Measurements from ENCODE around the gene ZMYND8. TPM values are rescaled to one million over a fixed set of nuclear protein-coding genes. Genes with fewer than 3 reads are reported as not detected.

Gene ZMYND8
- total RNA-seq, 1 experiment from 2014 or later, result 29.0 TPM

GRCh38 chr20:47233333-47234188, 122.9 kb downstream of the ZMYND8 start:
- H3K27ac ChIP-seq (ENCODE audit: low read depth, low read length), result no peak overlapping the region
- no peak overlapping the region for H2AFZ ChIP-seq (ENCODE audit: low read depth, low read length, poor library complexity, severe bottlenecking)
- no peaks in the 10 kb centered on the region for H3K9me2 ChIP-seq (ENCODE audit: insufficient read depth)
- RAD21 ChIA-PET (ENCODE audit: low non-redundant PET in 1 of 2, low total read pairs in 2 of 2, uncharacterized antibody in 2 of 2, unreplicated experiment in 2 of 2), result no interaction called here
- no peak overlapping the region for H3K4me3 ChIP-seq (replicated peaks in 1 of 2; ENCODE audit: low read depth in 1 of 2, low read length in 2 of 2)
- H3K4me2 ChIP-seq (ENCODE audit: low read length), result no peak overlapping the region
- TF ChIP-seq EZH2 (IDR thresholded peaks at IDR 0.05) (no peak), REST (IDR thresholded peaks at IDR 0.05; ENCODE audit: low read depth) (no peak), FOSL1 (IDR thresholded peaks at IDR 0.05; ENCODE audit: low read depth) (no peak), RAD21 (IDR thresholded peaks at IDR 0.05; ENCODE audit: low read depth) (no peak), ZBTB33 (IDR thresholded peaks at IDR 0.05; ENCODE audit: extremely low read depth, insufficient replicate concordance, low read length) (no peak), EZH2phosphoT487 (IDR thresholded peaks at IDR 0.05; ENCODE audit: borderline replicate concordance) (no peak), YY1 (IDR thresholded peaks at IDR 0.05; ENCODE audit: extremely low read depth, insufficient replicate concordance, low read depth, low read length) (no peak), SRF (IDR thresholded peaks at IDR 0.05; ENCODE audit: low read depth) (no peak), POLR2AphosphoS5 (IDR thresholded peaks at IDR 0.05; ENCODE audit: low read depth, low read length) (no peak), SIN3A (IDR thresholded peaks at IDR 0.05; ENCODE audit: low read depth) (no peak), ZNF274 (IDR thresholded peaks at IDR 0.05; ENCODE audit: low read depth, low read length) (no peak), CEBPB (IDR thresholded peaks at IDR 0.05; ENCODE audit: low read depth) (no peak)
- TF ChIP-seq, protein P1, sequence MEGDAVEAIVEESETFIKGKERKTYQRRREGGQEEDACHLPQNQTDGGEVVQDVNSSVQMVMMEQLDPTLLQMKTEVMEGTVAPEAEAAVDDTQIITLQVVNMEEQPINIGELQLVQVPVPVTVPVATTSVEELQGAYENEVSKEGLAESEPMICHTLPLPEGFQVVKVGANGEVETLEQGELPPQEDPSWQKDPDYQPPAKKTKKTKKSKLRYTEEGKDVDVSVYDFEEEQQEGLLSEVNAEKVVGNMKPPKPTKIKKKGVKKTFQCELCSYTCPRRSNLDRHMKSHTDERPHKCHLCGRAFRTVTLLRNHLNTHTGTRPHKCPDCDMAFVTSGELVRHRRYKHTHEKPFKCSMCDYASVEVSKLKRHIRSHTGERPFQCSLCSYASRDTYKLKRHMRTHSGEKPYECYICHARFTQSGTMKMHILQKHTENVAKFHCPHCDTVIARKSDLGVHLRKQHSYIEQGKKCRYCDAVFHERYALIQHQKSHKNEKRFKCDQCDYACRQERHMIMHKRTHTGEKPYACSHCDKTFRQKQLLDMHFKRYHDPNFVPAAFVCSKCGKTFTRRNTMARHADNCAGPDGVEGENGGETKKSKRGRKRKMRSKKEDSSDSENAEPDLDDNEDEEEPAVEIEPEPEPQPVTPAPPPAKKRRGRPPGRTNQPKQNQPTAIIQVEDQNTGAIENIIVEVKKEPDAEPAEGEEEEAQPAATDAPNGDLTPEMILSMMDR (IDR thresholded peaks at IDR 0.05 in 2 of 3, conservative IDR thresholded peaks at IDR 0.05 in 1 of 3; ENCODE audit: borderline replicate concordance in 1 of 3, insufficient read depth in 1 of 3, low read depth in 2 of 3, low read length in 2 of 3), result no peak
- ATAC-seq (no peak), DNase-seq (ENCODE audit: low read depth, low spot score) (no peak)
- POLR2A ChIA-PET, result no interaction called here
- no peak overlapping the region for H3K9ac ChIP-seq (ENCODE audit: low read length)
- H3K4me1 ChIP-seq (ENCODE audit: control insufficient read depth in 1 of 2, insufficient read depth in 2 of 2, low read length in 2 of 2), result no peaks in the 10 kb centered on the region
- intact Hi-C loops (cut with micrococcal nuclease), result no loop called here
- CTCF ChIA-PET, result no interaction called here
- BruUV-seq (replicated peaks), result no TSS peak
- no peaks in the 10 kb centered on the region for H3K27me3 ChIP-seq (ENCODE audit: insufficient read depth, low read length)
- H3K79me2 ChIP-seq (ENCODE audit: insufficient read depth, low read length), result no peaks in the 10 kb centered on the region
- no peaks in the 10 kb centered on the region; the same call in 1 of the 2 replicates for H4K20me1 ChIP-seq (ENCODE audit: insufficient read depth)
- no peaks in the 10 kb centered on the region for H3K9me3 ChIP-seq (ENCODE audit: control insufficient read depth in 1 of 2, insufficient read depth in 1 of 2, low read depth in 1 of 2, low read length in 2 of 2)
- peaks cover 38 to 45% of the 10 kb centered on the region in 2 experiments for H3K36me3 ChIP-seq (ENCODE audit: control insufficient read depth in 1 of 2, insufficient read depth in 2 of 2, low read length in 2 of 2)

Data from HCT116 (cell line).